BJ (cell line): ENCODE data around the gene PNKD. TPM values are rescaled to one million over a fixed set of nuclear protein-coding genes. Genes with fewer than 3 reads are reported as not detected.

Experiments
- CTCF ChIA-PET: fragments of 350-600 bp; formaldehyde crosslinking; extraction: SDS; loops from one replicate; lab custom pipeline; 2021; ENCODE audit warnings: antibody characterized with exemption, inconsistent platforms; lab: Yijun Ruan, JAX
- POLR2A ChIA-PET: fragments of 300-600 bp; sonication (Branson Sonifier 250); formaldehyde crosslinking; extraction: SDS; loops from one replicate; lab custom pipeline; 2021; ENCODE audit warnings: antibody characterized with exemption; lab: Charles Lee
- DNase-seq: peaks from one replicate; pipeline ENCODE4 v3.0.0-alpha.2; 2011; ENCODE audit warnings: low read depth
- H3K27me3 ChIP-seq: 2 replicates; pipeline ENCODE4 v1.6.0; 2011; ENCODE audit warnings: low read length; ENCODE audit not compliant: control insufficient read depth, insufficient read depth
- H3K36me3 ChIP-seq: 2 replicates; pipeline ENCODE4 v1.5.1; 2011; ENCODE audit warnings: low read length; ENCODE audit not compliant: control insufficient read depth, insufficient read depth
- H3K4me3 ChIP-seq: 2 replicates; pipeline ENCODE4 v1.5.1; 2011; ENCODE audit warnings: low read depth, mild to moderate bottlenecking, control low read depth, low read length
- CTCF ChIP-seq: IDR thresholded peaks from 2 replicates; pipeline ENCODE4 v1.5.1; 2011; ENCODE audit warnings: low read depth, mild to moderate bottlenecking, control low read depth, inconsistent platforms, low read length, moderate library complexity; ENCODE audit not compliant: insufficient read depth
- polyA plus RNA-seq: library from polyadenylated mRNA; depleted of rRNA; stranded (reverse); fragments of >200 nt; gene quantifications from 2 replicates; pipeline ENCODE4 v1.2.3, GENCODE V29; 2011

Gene PNKD
- polyA plus RNA-seq, 1 experiment = 54.5 TPM

DNA sequence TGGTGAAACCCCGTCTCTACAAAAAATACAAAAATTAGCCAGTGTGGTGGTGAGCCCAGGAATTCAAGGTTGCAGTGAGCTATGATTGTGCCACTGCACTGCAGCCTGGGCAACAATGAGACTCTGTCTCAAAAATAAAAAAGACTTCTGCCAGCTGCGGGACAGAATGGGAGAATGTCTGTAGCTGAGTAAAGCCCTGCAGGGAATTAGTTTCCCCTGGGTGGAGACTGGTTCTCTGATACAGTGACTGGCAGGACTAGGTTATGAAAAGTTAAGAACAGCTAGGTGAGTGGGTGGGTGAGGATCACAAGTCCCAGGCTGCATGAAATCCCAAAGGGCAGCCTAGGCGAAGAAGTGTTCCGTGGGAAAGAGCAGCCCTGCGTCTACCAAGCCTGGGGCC, 72.5 kb downstream of the PNKD start:
- no peak for TF ChIP-seq CTCF
- no peak overlapping the region for H3K4me3 ChIP-seq
- H3K27me3 ChIP-seq = no peaks in the 10 kb centered on the region
- no peak for DNase-seq
- ChIA-PET CTCF (interaction anchor here (2.9 kb wide), 1 partner anchor 13 kb away, joined by 21 read pairs; the partner anchor contains the start of gene CATIP), POLR2A (no interaction called here)
- peaks cover 1% of the 10 kb centered on the region; the same call in 1 of the 2 replicates for H3K36me3 ChIP-seq

- CTCF ChIA-PET = interaction anchor here (2.9 kb wide), 1 partner anchor 13 kb away, joined by 21 read pairs; the partner anchor contains the start of gene CATIP
- Histone ChIP-seq H3K36me3 (peaks cover 1% of the 10 kb centered on the region; the same call in 1 of the 2 replicates), H3K4me3 (no peak overlapping the region), H3K27me3 (no peaks in the 10 kb centered on the region)
- DNase-seq = no peak
- POLR2A ChIA-PET = no interaction called here
- no peak for TF ChIP-seq CTCF
These were observed 73.3 kb downstream of the PNKD start for GRCh38 chr2:218343591-218343990.

GRCh38 chr2:218344090-218344754, 73.9 kb downstream of the PNKD start:
- CTCF ChIA-PET = interaction anchor here (2.9 kb wide), 1 partner anchor 12 kb away, joined by 21 read pairs; the partner anchor contains the start of gene CATIP
- POLR2A ChIA-PET = no interaction called here
- TF ChIP-seq CTCF = no peak
- Histone ChIP-seq H3K36me3 (peaks cover 1% of the 10 kb centered on the region; the same call in 1 of the 2 replicates), H3K4me3 (no peak overlapping the region), H3K27me3 (no peaks in the 10 kb centered on the region)
- no peak for DNase-seq

GRCh38 chr2:218344755-218345417, 74.6 kb downstream of the PNKD start:
- no peak for DNase-seq
- ChIA-PET CTCF (interaction anchor here (2.9 kb wide), 1 partner anchor 11 kb away, joined by 21 read pairs; the partner anchor contains the start of gene CATIP), POLR2A (no interaction called here)
- no peak for TF ChIP-seq CTCF
- H3K27me3 ChIP-seq = no peaks in the 10 kb centered on the region
- H3K4me3 ChIP-seq = no peak overlapping the region
- H3K36me3 ChIP-seq = no peaks in the 10 kb centered on the region

GRCh38 chr2:218345491-218346236, 75.3 kb downstream of the PNKD start:
- no peaks in the 10 kb centered on the region for H3K36me3 ChIP-seq
- no peaks in the 10 kb centered on the region for H3K27me3 ChIP-seq
- no peak overlapping the region for H3K4me3 ChIP-seq
- CTCF ChIA-PET = interaction anchor here (2.9 kb wide), 1 partner anchor 11 kb away, joined by 21 read pairs; the partner anchor contains the start of gene CATIP
- TF ChIP-seq CTCF = no peak
- no peak for DNase-seq
- POLR2A ChIA-PET = no interaction called here
